ENCODE results near the gene TACC3. TPM values are rescaled to one million over a fixed set of nuclear protein-coding genes. Genes with fewer than 3 reads are reported as not detected.
A peak's percentile ranks its signal among the peaks of the same experiment; 100 is the strongest.

Gene TACC3
- total RNA-seq, 1 donor: 4.0 TPM

- no peak overlapping the region for H3K4me2 ChIP-seq (ENCODE audit: insufficient read depth, low read length)
- no peaks in the 10 kb centered on the region for H3K9me3 ChIP-seq (ENCODE audit: low read depth, low read length)
- H2AFZ ChIP-seq (ENCODE audit: low read length): no peak overlapping the region
- peaks cover 15% of the 10 kb centered on the region for H3K36me3 ChIP-seq (ENCODE audit: insufficient read depth, low read length)
- peaks cover 24% of the 10 kb centered on the region for H3K4me1 ChIP-seq (ENCODE audit: insufficient read depth, low read length)
- H3K27me3 ChIP-seq (ENCODE audit: insufficient read depth, low read length): no peaks in the 10 kb centered on the region
- TF ChIP-seq CTCF (IDR thresholded peaks at IDR 0.05; ENCODE audit: extremely low read depth, low read depth, low read length): no peak
- peak; percentile 52 for DNase-seq (ENCODE audit: insufficient read length, low spot score, missing footprints)
- H3K4me3 ChIP-seq (ENCODE audit: insufficient read depth, low read length): no peak overlapping the region
- H3K27ac ChIP-seq (ENCODE audit: low read depth, low read length): no peak overlapping the region
- H3K79me2 ChIP-seq (ENCODE audit: insufficient read depth, low read length): peaks cover 65% of the 10 kb centered on the region
- peaks cover 35% of the 10 kb centered on the region for H4K20me1 ChIP-seq (ENCODE audit: insufficient read depth, low read length)
Observed at GRCh38 chr4:1717129-1718094, 3.9 kb upstream of the TACC3 start.

GRCh38 chr4:1718095-1718850, 3.0 kb upstream of the TACC3 start:
- H3K9me3 ChIP-seq (ENCODE audit: low read depth, low read length): no peaks in the 10 kb centered on the region
- H4K20me1 ChIP-seq (ENCODE audit: insufficient read depth, low read length): peaks cover 39% of the 10 kb centered on the region
- TF ChIP-seq CTCF (IDR thresholded peaks at IDR 0.05; ENCODE audit: extremely low read depth, low read depth, low read length): no peak
- H2AFZ ChIP-seq (ENCODE audit: low read length): no peak overlapping the region
- peaks cover 68% of the 10 kb centered on the region for H3K79me2 ChIP-seq (ENCODE audit: insufficient read depth, low read length)
- no peak overlapping the region for H3K4me3 ChIP-seq (ENCODE audit: insufficient read depth, low read length)
- H3K4me1 ChIP-seq (ENCODE audit: insufficient read depth, low read length): peaks cover 29% of the 10 kb centered on the region
- H3K27me3 ChIP-seq (ENCODE audit: insufficient read depth, low read length): no peaks in the 10 kb centered on the region
- H3K27ac ChIP-seq (ENCODE audit: low read depth, low read length): no peak overlapping the region
- DNase-seq (ENCODE audit: insufficient read length, low spot score, missing footprints): peak; percentile 80
- peaks cover 19% of the 10 kb centered on the region for H3K36me3 ChIP-seq (ENCODE audit: insufficient read depth, low read length)
- no peak overlapping the region for H3K4me2 ChIP-seq (ENCODE audit: insufficient read depth, low read length)

GRCh38 chr4:1720163-1720983, 948 bp upstream of the TACC3 start:
- DNase-seq (ENCODE audit: insufficient read length, low spot score, missing footprints): peak; percentile 98
- Histone ChIP-seq H3K79me2 (ENCODE audit: insufficient read depth, low read length) (peaks cover 82% of the 10 kb centered on the region), H3K4me2 (ENCODE audit: insufficient read depth, low read length) (peak overlapping the region; percentile 98), H3K4me3 (ENCODE audit: insufficient read depth, low read length) (peak overlapping the region; percentile 84), H3K27me3 (ENCODE audit: insufficient read depth, low read length) (no peaks in the 10 kb centered on the region), H3K9me3 (ENCODE audit: low read depth, low read length) (no peaks in the 10 kb centered on the region), H4K20me1 (ENCODE audit: insufficient read depth, low read length) (peaks cover 34% of the 10 kb centered on the region), H2AFZ (ENCODE audit: low read length) (peak overlapping the region; percentile 83), H3K4me1 (ENCODE audit: insufficient read depth, low read length) (peaks cover 26% of the 10 kb centered on the region), H3K36me3 (ENCODE audit: insufficient read depth, low read length) (peaks cover 25% of the 10 kb centered on the region), H3K27ac (ENCODE audit: low read depth, low read length) (peak overlapping the region; percentile 61)
- TF ChIP-seq CTCF (IDR thresholded peaks at IDR 0.05; ENCODE audit: extremely low read depth, low read depth, low read length): no peak
